Measurements from ENCODE around the gene PLEKHG2. TPM values are rescaled to one million over a fixed set of nuclear protein-coding genes. Genes with fewer than 3 reads are reported as not detected.
A peak's percentile ranks its signal among the peaks of the same experiment; 100 is the strongest.

The PLEKHG2 gene
- polyA plus RNA-seq, 12 donors, result 26.4 to 86.4 (median 47.0) TPM; not detected in 1

- no peak for DNase-seq
Observed at GRCh38 chr19:39417463-39418181, 5.2 kb downstream of the PLEKHG2 start.

- DNase-seq, result no peak
Observed at GRCh38 chr19:39419003-39419402, 6.5 kb downstream of the PLEKHG2 start.

GRCh38 chr19:39420769-39421168, 8.3 kb downstream of the PLEKHG2 start:
- no peak for DNase-seq

DNA sequence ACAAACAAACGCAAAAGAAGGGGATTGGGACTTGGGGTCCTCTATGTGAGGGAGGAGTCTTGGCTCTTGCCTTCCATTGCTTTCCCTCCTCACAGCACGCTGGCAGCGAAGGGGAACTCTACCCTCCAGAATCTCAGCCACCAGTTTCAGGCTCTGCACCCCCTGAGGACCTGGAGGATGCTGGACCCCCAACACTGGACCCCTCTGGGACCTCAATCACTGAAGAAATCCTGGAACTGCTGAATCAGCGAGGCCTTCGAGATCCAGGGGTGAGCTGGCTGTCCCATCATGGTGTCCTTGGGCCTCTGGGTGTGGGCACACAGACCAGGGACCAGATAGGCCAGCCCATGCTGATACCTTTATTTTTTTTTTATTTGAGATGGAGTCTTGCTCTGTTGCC, 9.6 kb downstream of the PLEKHG2 start:
- DNase-seq, result no peak

GRCh38 chr19:39423258-39424086, 11.0 kb downstream of the PLEKHG2 start:
- DNase-seq, result no peak

DNA sequence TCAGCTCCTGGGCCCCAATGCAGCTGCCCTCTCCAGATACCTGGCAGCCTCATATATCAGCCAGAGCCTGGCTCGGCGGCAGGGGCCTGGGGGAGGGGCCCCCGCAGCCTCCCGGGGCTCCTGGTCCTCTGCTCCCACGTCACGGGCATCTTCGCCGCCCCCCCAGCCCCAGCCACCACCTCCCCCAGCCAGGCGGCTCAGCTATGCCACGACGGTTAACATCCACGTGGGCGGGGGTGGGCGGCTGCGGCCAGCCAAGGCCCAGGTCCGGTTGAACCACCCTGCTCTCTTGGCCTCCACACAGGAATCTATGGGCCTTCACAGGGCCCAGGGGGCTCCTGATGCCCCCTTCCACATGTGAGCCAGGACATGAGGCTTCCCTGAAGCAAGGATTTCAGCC, 12.5 kb downstream of the PLEKHG2 start:
- DNase-seq, result no peak

DNA sequence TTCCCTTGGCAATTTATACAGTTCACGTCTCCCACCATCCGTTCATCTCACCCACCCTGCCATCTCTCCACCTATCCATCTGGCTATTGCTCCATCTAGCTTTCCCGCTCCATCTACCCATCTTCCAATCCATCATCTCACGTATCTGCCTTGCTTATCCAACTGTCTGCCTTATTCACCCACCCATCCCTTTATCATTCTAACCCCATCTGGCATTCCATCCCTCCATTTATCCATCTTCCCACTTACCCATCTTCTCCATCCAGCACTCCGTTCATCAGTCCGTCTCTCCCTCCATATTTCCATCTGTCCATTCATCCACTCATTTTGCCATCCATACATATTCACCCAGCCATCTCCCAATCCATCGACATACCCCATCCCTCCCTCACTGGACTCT, 13.3 kb downstream of the PLEKHG2 start:
- DNase-seq, result no peak

DNA sequence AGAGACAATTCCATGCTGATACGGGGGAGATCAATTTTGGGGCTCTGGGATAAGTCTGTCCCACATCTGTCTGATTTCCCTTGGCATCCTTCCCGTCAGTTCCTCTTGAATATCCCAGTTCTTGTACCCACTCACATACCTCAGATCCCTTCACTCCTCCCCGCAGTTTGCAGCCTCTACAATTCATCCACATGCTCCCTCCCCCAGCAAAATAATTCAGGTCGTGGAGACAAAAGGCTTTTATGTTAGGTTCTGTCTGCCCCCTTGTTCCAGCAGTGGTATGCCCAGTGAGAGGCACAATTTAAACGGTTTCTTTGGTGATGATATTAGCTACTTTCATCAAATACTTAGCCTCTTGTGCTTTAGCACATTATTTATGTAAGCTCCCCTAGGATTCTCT, 13.7 kb downstream of the PLEKHG2 start:
- DNase-seq, result no peak

DNA sequence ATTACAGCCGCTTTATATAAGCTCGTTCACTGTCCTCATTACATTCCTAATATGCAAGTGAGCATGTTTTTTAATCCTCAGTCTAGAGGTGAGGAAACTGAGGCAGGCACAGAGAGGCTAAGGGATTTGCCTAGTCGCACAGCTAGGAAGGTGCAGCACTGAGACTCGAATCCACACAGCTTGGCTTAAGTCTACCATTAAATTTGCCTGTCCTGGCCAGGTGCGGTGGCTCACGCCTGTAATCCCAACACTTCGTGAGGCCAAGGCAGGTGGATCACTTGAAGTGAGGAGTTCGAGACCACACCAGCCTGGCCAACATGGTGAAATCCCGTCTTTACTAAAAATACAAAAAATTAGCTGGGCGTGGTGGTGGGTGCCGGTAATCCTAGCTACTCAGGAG, 15.2 kb downstream of the PLEKHG2 start:
- DNase-seq, result no peak

DNA sequence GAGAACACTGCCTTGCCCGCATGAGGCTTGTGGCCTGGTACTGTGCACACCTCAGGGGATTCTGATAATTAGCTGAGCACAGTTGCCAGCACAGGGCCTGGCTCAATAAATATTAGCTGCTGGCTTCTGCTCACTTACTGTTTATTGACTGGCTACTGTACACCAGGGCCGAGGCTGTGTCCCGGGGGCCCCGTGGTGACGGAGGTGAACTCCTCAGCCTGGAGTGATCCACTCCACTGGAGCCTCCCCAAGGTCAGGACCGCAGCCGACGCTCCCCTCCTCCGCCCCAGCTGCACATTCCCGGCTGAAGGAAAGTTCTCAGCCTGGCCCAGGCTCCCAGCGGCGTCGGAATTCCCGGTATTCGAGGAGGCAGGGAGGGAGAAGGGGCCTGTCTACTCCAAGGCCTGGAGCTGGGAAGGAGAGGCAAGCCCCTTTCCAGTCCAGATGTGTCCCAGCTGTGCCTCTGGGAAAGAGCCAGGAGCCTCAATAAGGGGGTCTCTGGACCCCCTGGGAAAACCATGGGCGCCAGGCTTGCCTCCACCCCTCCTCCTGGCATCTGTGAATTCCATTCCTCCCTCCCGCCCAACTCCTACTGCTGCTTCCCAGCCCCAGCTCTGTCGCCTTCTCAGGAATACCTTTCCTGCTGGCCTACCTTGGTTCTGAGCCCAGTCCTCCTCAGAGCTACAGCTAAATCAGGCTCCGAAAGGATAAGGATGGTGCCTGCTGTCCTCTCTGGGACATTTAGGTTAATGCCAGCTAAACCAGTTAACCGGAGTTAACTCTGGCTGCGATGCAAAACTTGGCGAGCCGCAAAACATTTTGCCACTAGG, 16.0 kb downstream of the PLEKHG2 start:
- DNase-seq, result peak; percentile 86

GRCh38 chr19:39430675-39431593, 18.5 kb downstream of the PLEKHG2 start:
- no peak for DNase-seq

DNA sequence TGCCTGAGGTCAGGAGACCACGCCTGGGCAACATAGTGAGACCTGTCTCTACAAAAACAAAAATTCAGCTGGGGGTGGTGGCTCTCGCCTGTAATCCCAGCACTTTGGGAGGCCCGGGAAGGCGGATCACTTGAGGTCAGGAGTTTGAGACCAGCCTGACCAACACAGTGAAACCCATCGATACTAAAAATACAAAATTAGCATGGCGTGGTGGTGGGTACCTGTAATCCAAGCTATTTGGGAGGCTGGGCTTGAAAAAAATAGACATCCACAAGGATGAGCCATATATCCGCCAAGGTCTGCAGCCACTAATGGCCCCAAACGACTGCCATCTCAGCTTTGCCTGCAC, 20.2 kb downstream of the PLEKHG2 start:
- no peak for DNase-seq

- DNase-seq, result no peak
Observed at GRCh38 chr19:39433480-39434079, 21.1 kb downstream of the PLEKHG2 start.

GRCh38 chr19:39434123-39435076, 21.9 kb downstream of the PLEKHG2 start:
- DNase-seq, result no peak

GRCh38 chr19:39435499-39436349, 23.3 kb downstream of the PLEKHG2 start, which contains the start of gene RPS16:
Gene RPS16 (minus strand): TSS chr19:39435949. CDS start chr19:39435895, 54 bp downstream.
- DNase-seq, result peak; percentile 97

- no peak for DNase-seq
Observed at GRCh38 chr19:39436350-39436716, 23.9 kb downstream of the PLEKHG2 start.

GRCh38 chr19:39438270-39438934, 25.9 kb downstream of the PLEKHG2 start:
- no peak for DNase-seq

- DNase-seq, result no peak
Observed at GRCh38 chr19:39444598-39445195, 32.2 kb downstream of the PLEKHG2 start.
